ENCODE data around the gene SCTR.

Gene SCTR

GRCh38 chr2:119522671-119523070, 1.6 kb downstream of the SCTR start:
- DNase-seq = no peak

GRCh38 chr2:119521433-119522050, 2.7 kb downstream of the SCTR start:
- DNase-seq = no peak

GRCh38 chr2:119520696-119521432, 3.4 kb downstream of the SCTR start:
- no peak for DNase-seq

GRCh38 chr2:119519057-119519408, 5.2 kb downstream of the SCTR start:
- DNase-seq = no peak

- no peak for DNase-seq
Measured at GRCh38 chr2:119518401-119519056, 5.8 kb downstream of the SCTR start.

- DNase-seq = peak; percentile 65
Measured at GRCh38 chr2:119517433-119517832, 6.8 kb downstream of the SCTR start.

GRCh38 chr2:119516121-119516520, 8.2 kb downstream of the SCTR start:
- no peak for DNase-seq

GRCh38 chr2:119513832-119514231, 10.5 kb downstream of the SCTR start:
- no peak for DNase-seq

GRCh38 chr2:119512946-119513345, 11.3 kb downstream of the SCTR start:
- no peak for DNase-seq

- DNase-seq = no peak
Measured at GRCh38 chr2:119511989-119512388, 12.3 kb downstream of the SCTR start.

- DNase-seq = no peak
Measured at GRCh38 chr2:119508756-119509155, 15.5 kb downstream of the SCTR start.

- DNase-seq = no peak
Measured at GRCh38 chr2:119496682-119497081, 27.6 kb downstream of the SCTR start.

- DNase-seq = no peak
Measured at GRCh38 chr2:119495948-119496347, 28.3 kb downstream of the SCTR start.

GRCh38 chr2:119494163-119494790, 30.0 kb downstream of the SCTR start:
- no peak for DNase-seq

GRCh38 chr2:119491776-119492525, 32.3 kb downstream of the SCTR start:
- DNase-seq = no peak

GRCh38 chr2:119490653-119491195, 33.6 kb downstream of the SCTR start:
- DNase-seq = no peak

- no peak for DNase-seq
Measured at GRCh38 chr2:119490106-119490505, 34.2 kb downstream of the SCTR start.

- no peak for DNase-seq
Measured at GRCh38 chr2:119489232-119489952, 34.9 kb downstream of the SCTR start.

GRCh38 chr2:119488245-119489214, 35.8 kb downstream of the SCTR start:
- no peak for DNase-seq

- no peak for DNase-seq
Measured at GRCh38 chr2:119487434-119488244, 36.6 kb downstream of the SCTR start.

All from stimulated activated CD4-positive, alpha-beta T cell treated with anti-CD3 and anti-CD28 coated beads, Interleukin-15, amount 100 ng/mL, for 24 hours (primary cell).